ENCODE data around the gene TECTA.

- TF ChIP-seq, protein P1, sequence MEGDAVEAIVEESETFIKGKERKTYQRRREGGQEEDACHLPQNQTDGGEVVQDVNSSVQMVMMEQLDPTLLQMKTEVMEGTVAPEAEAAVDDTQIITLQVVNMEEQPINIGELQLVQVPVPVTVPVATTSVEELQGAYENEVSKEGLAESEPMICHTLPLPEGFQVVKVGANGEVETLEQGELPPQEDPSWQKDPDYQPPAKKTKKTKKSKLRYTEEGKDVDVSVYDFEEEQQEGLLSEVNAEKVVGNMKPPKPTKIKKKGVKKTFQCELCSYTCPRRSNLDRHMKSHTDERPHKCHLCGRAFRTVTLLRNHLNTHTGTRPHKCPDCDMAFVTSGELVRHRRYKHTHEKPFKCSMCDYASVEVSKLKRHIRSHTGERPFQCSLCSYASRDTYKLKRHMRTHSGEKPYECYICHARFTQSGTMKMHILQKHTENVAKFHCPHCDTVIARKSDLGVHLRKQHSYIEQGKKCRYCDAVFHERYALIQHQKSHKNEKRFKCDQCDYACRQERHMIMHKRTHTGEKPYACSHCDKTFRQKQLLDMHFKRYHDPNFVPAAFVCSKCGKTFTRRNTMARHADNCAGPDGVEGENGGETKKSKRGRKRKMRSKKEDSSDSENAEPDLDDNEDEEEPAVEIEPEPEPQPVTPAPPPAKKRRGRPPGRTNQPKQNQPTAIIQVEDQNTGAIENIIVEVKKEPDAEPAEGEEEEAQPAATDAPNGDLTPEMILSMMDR (IDR thresholded peaks at IDR 0.05) = no peak
- no peak for TF ChIP-seq POLR2A (IDR thresholded peaks at IDR 0.05)
These were observed 98.5 kb downstream of the TECTA start for GRCh38 chr11:121199516-121199915.
